Retina (tissue), 1 donor: ENCODE data around the gene UBASH3B.
"Not testable (repeated sequence)": the region's sequence is repeated elsewhere in the genome, so short reads cannot be mapped to it uniquely, and the experiment has no call there.

Source experiments
- DNase-seq: peaks from one replicate; pipeline ENCODE4 v3.0.0-alpha.2; 2016

Gene UBASH3B

GRCh38 chr11:122820158-122820557 lies 164.6 kb downstream of the UBASH3B start:
- no peak for DNase-seq

GRCh38 chr11:122821169-122821568 lies 165.6 kb downstream of the UBASH3B start:
- DNase-seq, result no peak

- DNase-seq, result no peak
These were observed 166.7 kb downstream of the UBASH3B start for GRCh38 chr11:122822241-122822640.

- no peak for DNase-seq
These were observed 168.0 kb downstream of the UBASH3B start for GRCh38 chr11:122823564-122823963.

GRCh38 chr11:122829371-122829770 lies 173.8 kb downstream of the UBASH3B start:
- DNase-seq, result not testable (repeated sequence)

- DNase-seq, result not testable (repeated sequence)
These were observed 176.8 kb downstream of the UBASH3B start for GRCh38 chr11:122832297-122832696.

GRCh38 chr11:122832721-122833470 lies 177.4 kb downstream of the UBASH3B start:
- no peak for DNase-seq

GRCh38 chr11:122833846-122834464 lies 178.4 kb downstream of the UBASH3B start:
- no peak for DNase-seq

GRCh38 chr11:122836916-122837315 lies 181.4 kb downstream of the UBASH3B start:
- DNase-seq, result no peak

GRCh38 chr11:122837528-122838346 lies 182.2 kb downstream of the UBASH3B start:
- DNase-seq, result no peak

GRCh38 chr11:122843281-122844141 lies 188.0 kb downstream of the UBASH3B start:
- DNase-seq, result no peak

- DNase-seq, result no peak
These were observed 191.9 kb downstream of the UBASH3B start for GRCh38 chr11:122847466-122847865.

GRCh38 chr11:122848186-122848585 lies 192.7 kb downstream of the UBASH3B start:
- no peak for DNase-seq

GRCh38 chr11:122850076-122850631 lies 194.6 kb downstream of the UBASH3B start:
- DNase-seq, result no peak

- no peak for DNase-seq
These were observed 195.9 kb downstream of the UBASH3B start for GRCh38 chr11:122851366-122851966.

GRCh38 chr11:122852074-122852795 lies 196.7 kb downstream of the UBASH3B start:
- DNase-seq, result no peak

- no peak for DNase-seq
These were observed 197.3 kb downstream of the UBASH3B start for GRCh38 chr11:122852796-122853160.

GRCh38 chr11:122853261-122853660 lies 197.7 kb downstream of the UBASH3B start:
- no peak for DNase-seq

GRCh38 chr11:122853971-122854446 lies 198.5 kb downstream of the UBASH3B start:
- DNase-seq, result peak; percentile 78

- no peak for DNase-seq
These were observed 206.1 kb downstream of the UBASH3B start for GRCh38 chr11:122861631-122862030.

- DNase-seq, result no peak
These were observed 206.6 kb downstream of the UBASH3B start for GRCh38 chr11:122862091-122862490.
